Measurements from ENCODE around the gene ZFX.

The ZFX gene

GRCh38 chrX:24203072-24203808 is 53.7 kb downstream of the ZFX start:
- POLR2A ChIA-PET: no interaction called here
- DNase-seq (ENCODE audit: extremely low spot score): no peak
- no peak for TF ChIP-seq CTCF (IDR thresholded peaks at IDR 0.05; ENCODE audit: control extremely low read depth, extremely low read depth, low read depth, missing control alignments)
- CTCF ChIA-PET: interaction anchor here (1.5 kb wide), 1 partner anchor 10 kb away, joined by 4 read pairs; no protein-coding TSS in a partner anchor

- no peak for DNase-seq (ENCODE audit: extremely low spot score)
- ChIA-PET CTCF (interaction anchor here (1.5 kb wide), 1 partner anchor 11 kb away, joined by 4 read pairs; no protein-coding TSS in a partner anchor), POLR2A (no interaction called here)
- no peak for TF ChIP-seq CTCF (IDR thresholded peaks at IDR 0.05; ENCODE audit: control extremely low read depth, extremely low read depth, low read depth, missing control alignments)
Measured at GRCh38 chrX:24204331-24204730, 54.8 kb downstream of the ZFX start.

GRCh38 chrX:24204958-24205357 is 55.4 kb downstream of the ZFX start:
- ChIA-PET CTCF (interaction anchor here (1.1 kb wide), 1 partner anchor 18 kb away, joined by 3 read pairs; no protein-coding TSS in a partner anchor), POLR2A (no interaction called here)

GRCh38 chrX:24207826-24208225 is 58.3 kb downstream of the ZFX start:
- ChIA-PET POLR2A (no interaction called here), CTCF (interaction anchor here (1.3 kb wide), 1 partner anchor 52 kb away, joined by 3 read pairs; no protein-coding TSS in a partner anchor)
- no peak for TF ChIP-seq CTCF (IDR thresholded peaks at IDR 0.05; ENCODE audit: control extremely low read depth, extremely low read depth, low read depth, missing control alignments)
- no peak for DNase-seq (ENCODE audit: extremely low spot score)

More at GRCh38 chrX:24204958-24205357, 55.4 kb downstream of the ZFX start:
- no peak for DNase-seq (ENCODE audit: extremely low spot score)
- no peak for TF ChIP-seq CTCF (IDR thresholded peaks at IDR 0.05; ENCODE audit: control extremely low read depth, extremely low read depth, low read depth, missing control alignments)

- TF ChIP-seq CTCF (IDR thresholded peaks at IDR 0.05; ENCODE audit: control extremely low read depth, extremely low read depth, low read depth, missing control alignments): no peak
- ChIA-PET POLR2A (no interaction called here), CTCF (no interaction called here)
- DNase-seq (ENCODE audit: extremely low spot score): no peak
Measured at GRCh38 chrX:24208496-24209240, 59.1 kb downstream of the ZFX start.

GRCh38 chrX:24210190-24210589 is 60.7 kb downstream of the ZFX start:
- ChIA-PET CTCF (no interaction called here), POLR2A (no interaction called here)
- TF ChIP-seq CTCF (IDR thresholded peaks at IDR 0.05; ENCODE audit: control extremely low read depth, extremely low read depth, low read depth, missing control alignments): no peak
- no peak for DNase-seq (ENCODE audit: extremely low spot score)
